Chondrocyte (in vitro differentiated cells): Measurements from ENCODE around the gene WDPCP. TPM values are rescaled to one million over a fixed set of nuclear protein-coding genes. Genes with fewer than 3 reads are reported as not detected.

ENCODE experiments used
- DNase-seq: peaks from one replicate; pipeline ENCODE4 v3.0.0; 2021; ENCODE audit warnings: mixed read lengths, low spot score
- H3K27ac Mint-ChIP-seq: one replicate; pipeline ENCODE4 v1.8.0; 2021; ENCODE audit warnings: mild to moderate bottlenecking, moderate library complexity, mixed read lengths; ENCODE audit not compliant: unreplicated experiment
- H3K27me3 Mint-ChIP-seq: 2 replicates; pipeline ENCODE4 v1.8.0; 2021; ENCODE audit warnings: low read depth, mixed read lengths
- H3K36me3 Mint-ChIP-seq: 2 replicates; pipeline ENCODE4 v1.8.0; 2021; ENCODE audit warnings: low read depth, mixed read lengths
- H3K4me1 Mint-ChIP-seq: 2 replicates; pipeline ENCODE4 v1.8.0; 2021; ENCODE audit warnings: low read depth, mild to moderate bottlenecking, mixed read lengths
- H3K4me3 Mint-ChIP-seq: one replicate; pipeline ENCODE4 v1.8.0; 2021; ENCODE audit warnings: mild to moderate bottlenecking, moderate library complexity, mixed read lengths; ENCODE audit not compliant: unreplicated experiment
- H3K9me3 Mint-ChIP-seq: 2 replicates; pipeline ENCODE4 v1.8.0; 2021; ENCODE audit warnings: low read depth, mixed read lengths
- long read RNA-seq: library from polyadenylated mRNA; stranded (forward); transcript quantifications from one replicate; pipeline ENCODE4 v2.0.0, GENCODE V29; 2021
- total RNA-seq: library from RNA; stranded (reverse); gene quantifications from 3 replicates; pipeline ENCODE4 v1.2.1, GENCODE V29; 2021
- TF ChIP-seq, protein P1 (sequence below): fragments of 200-600 bp; sonication (generic); IDR thresholded peaks from 2 replicates; pipeline ENCODE4 v1.5.0; 2021; ENCODE audit warnings: antibody characterized with exemption, mild to moderate bottlenecking, moderate library complexity

WDPCP gene, protein sequence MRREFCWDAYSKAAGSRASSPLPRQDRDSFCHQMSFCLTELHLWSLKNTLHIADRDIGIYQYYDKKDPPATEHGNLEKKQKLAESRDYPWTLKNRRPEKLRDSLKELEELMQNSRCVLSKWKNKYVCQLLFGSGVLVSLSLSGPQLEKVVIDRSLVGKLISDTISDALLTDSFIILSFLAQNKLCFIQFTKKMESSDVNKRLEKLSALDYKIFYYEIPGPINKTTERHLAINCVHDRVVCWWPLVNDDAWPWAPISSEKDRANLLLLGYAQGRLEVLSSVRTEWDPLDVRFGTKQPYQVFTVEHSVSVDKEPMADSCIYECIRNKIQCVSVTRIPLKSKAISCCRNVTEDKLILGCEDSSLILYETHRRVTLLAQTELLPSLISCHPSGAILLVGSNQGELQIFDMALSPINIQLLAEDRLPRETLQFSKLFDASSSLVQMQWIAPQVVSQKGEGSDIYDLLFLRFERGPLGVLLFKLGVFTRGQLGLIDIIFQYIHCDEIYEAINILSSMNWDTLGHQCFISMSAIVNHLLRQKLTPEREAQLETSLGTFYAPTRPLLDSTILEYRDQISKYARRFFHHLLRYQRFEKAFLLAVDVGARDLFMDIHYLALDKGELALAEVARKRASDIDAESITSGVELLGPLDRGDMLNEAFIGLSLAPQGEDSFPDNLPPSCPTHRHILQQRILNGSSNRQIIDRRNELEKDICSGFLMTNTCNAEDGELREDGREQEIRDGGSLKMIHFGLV
- 8.2 to 15.9 TPM (median 8.6 TPM) in 3 replicates for total RNA-seq
- long read RNA-seq, transcript WDPCP-201 (18 exons, 3,392 nt), result major isoform, 6 of 13 reads
- long read RNA-seq, partial matches to known transcripts, result 3 of 13 reads
- long read RNA-seq, other reads (novel, unspliced or antisense), result 4 of 13 reads

DNA sequence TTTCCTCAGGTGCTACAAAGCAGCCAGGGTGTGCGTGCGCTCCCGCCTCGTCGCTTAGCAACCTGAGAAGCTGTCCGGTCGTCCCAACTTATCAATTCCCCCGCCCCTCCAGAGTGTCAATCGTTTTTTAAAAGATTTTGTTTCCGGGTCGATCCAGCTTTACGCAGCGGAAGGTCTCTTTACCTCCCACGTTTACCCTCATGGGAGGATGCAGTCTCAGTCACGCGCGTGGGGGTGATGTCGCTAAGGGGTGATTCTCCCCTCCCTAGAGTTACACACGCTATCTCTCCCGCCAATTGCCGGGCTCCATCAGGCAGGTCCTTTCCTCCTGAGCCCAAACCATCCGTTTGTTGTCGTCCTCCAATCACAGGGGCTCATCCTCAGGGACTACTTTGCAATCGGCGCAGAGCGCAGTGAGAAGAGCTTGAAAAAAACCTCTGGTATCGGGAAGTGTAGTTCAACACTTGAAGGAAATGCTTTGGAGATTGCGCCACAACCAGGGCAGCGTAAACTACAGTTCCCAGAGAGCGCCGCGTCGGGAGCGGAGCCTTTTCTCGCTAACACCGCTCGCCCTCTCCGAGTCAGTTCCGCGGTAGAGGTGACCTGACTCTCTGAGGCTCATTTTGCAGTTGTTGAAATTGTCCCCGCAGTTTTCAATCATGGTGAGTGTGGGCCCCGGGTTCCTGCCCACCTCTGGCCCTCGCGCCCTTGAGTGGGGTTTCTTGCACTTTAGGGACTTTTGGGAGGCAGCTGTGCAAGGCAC is at the start of gene WDPCP, which contains the start of gene MDH1:
TSS of gene WDPCP (minus strand) at position 93 of the 763 bp plus-strand sequence. CDS start 206 bp downstream, outside the sequence.
TSS of gene MDH1 (plus strand) at position 579 of the 763 bp plus-strand sequence. CDS start at position 660, 81 bp downstream.
- H3K27ac Mint-ChIP-seq, result peak within 1 kb of the TSS; percentile 99
- no peaks in the 10 kb centered on the region for H3K27me3 Mint-ChIP-seq
- no peaks in the 10 kb centered on the region for H3K9me3 Mint-ChIP-seq
- H3K4me1 Mint-ChIP-seq, result peaks cover 38% of the 10 kb centered on the region
- peak within 1 kb of the TSS; percentile 96 for H3K4me3 Mint-ChIP-seq
- DNase-seq, result peak; percentile 95
- TF ChIP-seq, protein P1, sequence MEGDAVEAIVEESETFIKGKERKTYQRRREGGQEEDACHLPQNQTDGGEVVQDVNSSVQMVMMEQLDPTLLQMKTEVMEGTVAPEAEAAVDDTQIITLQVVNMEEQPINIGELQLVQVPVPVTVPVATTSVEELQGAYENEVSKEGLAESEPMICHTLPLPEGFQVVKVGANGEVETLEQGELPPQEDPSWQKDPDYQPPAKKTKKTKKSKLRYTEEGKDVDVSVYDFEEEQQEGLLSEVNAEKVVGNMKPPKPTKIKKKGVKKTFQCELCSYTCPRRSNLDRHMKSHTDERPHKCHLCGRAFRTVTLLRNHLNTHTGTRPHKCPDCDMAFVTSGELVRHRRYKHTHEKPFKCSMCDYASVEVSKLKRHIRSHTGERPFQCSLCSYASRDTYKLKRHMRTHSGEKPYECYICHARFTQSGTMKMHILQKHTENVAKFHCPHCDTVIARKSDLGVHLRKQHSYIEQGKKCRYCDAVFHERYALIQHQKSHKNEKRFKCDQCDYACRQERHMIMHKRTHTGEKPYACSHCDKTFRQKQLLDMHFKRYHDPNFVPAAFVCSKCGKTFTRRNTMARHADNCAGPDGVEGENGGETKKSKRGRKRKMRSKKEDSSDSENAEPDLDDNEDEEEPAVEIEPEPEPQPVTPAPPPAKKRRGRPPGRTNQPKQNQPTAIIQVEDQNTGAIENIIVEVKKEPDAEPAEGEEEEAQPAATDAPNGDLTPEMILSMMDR, result no peak
- no peaks in the 10 kb centered on the region for H3K36me3 Mint-ChIP-seq

DNA sequence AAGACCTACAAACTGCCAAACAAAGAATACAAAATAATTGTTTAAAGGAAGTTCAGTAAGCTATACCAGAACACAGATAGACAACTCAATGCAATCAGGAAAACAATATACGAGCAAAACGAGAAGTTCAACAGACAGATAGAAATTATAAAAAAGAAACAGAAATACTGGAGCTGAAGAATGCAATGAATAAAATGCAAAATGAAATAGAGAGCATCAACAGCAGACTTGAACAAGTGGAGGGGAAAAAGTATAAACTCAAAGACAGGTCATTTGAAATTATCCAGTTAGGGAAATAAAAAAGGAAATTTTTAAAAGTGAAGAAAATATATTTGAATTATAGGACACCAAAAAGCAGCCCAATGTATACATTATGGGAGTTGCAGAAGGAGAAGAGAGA is 44.1 kb upstream of the WDPCP start:
- DNase-seq, result no peak
- Mint-ChIP-seq H3K9me3 (peaks cover 47% of the 10 kb centered on the region), H3K27me3 (no peaks in the 10 kb centered on the region), H3K36me3 (peaks cover 26% of the 10 kb centered on the region), H3K4me3 (no peak overlapping the region), H3K4me1 (no peaks in the 10 kb centered on the region), H3K27ac (no peak overlapping the region)
- TF ChIP-seq, protein P1, result no peak

DNA sequence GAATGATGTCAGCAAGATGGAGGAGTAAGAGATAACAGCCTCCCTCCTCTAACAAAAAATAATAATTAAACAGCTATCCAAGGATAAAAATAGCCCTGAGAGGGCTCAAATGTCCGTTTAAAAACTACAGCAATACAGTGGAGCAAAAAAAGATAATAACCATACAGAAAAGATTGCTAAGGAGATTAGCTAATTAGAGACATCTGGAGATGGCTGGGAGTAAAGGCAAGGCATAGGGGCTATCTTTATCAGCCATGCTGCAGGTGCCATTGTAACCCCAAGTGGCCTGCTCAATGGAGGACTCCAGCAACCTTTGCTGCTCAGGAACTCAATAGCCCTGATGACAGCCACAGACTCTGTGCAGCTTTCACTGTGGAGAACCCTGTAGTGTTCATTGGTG is 43.2 kb upstream of the WDPCP start:
- TF ChIP-seq, protein P1, result no peak
- H3K4me1 Mint-ChIP-seq, result no peaks in the 10 kb centered on the region
- no peak overlapping the region for H3K4me3 Mint-ChIP-seq
- H3K27ac Mint-ChIP-seq, result no peak overlapping the region
- DNase-seq, result no peak
- peaks cover 25% of the 10 kb centered on the region for H3K36me3 Mint-ChIP-seq
- peaks cover 43% of the 10 kb centered on the region for H3K9me3 Mint-ChIP-seq
- H3K27me3 Mint-ChIP-seq, result no peaks in the 10 kb centered on the region

DNA sequence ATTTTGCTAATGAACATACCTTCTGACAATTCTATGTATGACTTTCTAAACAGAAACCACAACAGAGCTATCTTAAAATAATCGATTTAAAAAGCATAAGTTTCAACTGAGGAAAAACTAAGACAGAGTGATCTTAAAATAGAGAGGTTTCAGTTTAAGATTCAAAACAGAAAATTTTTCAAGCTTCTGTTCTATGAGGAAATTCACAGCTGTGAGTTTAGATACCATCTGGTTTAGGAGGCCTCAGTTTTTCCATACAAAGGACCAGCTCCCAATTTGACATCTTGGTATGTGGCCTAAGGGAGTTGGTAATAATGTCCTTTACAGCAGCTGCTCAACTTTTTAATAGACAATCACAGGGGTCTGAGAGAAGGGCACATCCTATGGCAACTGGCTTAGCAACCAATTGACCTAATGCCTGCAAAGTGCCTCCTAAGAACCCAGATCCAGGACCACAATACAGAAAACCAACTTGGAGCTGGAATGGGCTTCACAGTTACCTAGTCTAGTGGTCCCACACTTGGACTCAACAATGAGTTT is 40.2 kb upstream of the WDPCP start:
- Mint-ChIP-seq H3K9me3 (peaks cover 23% of the 10 kb centered on the region), H3K27me3 (peaks cover 9% of the 10 kb centered on the region), H3K4me3 (no peak overlapping the region), H3K27ac (no peak overlapping the region), H3K36me3 (peaks cover 10% of the 10 kb centered on the region), H3K4me1 (no peaks in the 10 kb centered on the region)
- DNase-seq, result no peak
- TF ChIP-seq, protein P1, result no peak
